Measurements from ENCODE around the gene SUMO3. TPM values are rescaled to one million over a fixed set of nuclear protein-coding genes. Genes with fewer than 3 reads are reported as not detected.

The SUMO3 gene
- total and polyA plus RNA-seq, 10 of the 15 experiments (the other 5 are each of a cell fraction or from before 2014, with no cell fraction given): 14.3 to 164 (median 89.9) TPM

GRCh38 chr21:44800971-44801467 lies 16.8 kb downstream of the SUMO3 start (continued):
- TF ChIP-seq ATF7 (IDR thresholded peaks at IDR 0.05; ENCODE audit: low read depth) (no peak), PBX3 (IDR thresholded peaks at IDR 0.05; ENCODE audit: insufficient replicate concordance, low read depth, low read length) (peak; percentile 24), EED (IDR thresholded peaks at IDR 0.05; ENCODE audit: low read depth) (no peak), MLLT1 (IDR thresholded peaks at IDR 0.05) (no peak), SREBF1 (IDR thresholded peaks at IDR 0.05; ENCODE audit: low read length) (no peak), CHD1 (IDR thresholded peaks at IDR 0.05; ENCODE audit: low read depth, low read length) (no peak), POLR2AphosphoS2 (IDR thresholded peaks at IDR 0.05; ENCODE audit: low read depth, low read length) (no peak), E4F1 (IDR thresholded peaks at IDR 0.05; ENCODE audit: borderline replicate concordance, partially characterized antibody) (no peak), BCL3 (IDR thresholded peaks at IDR 0.05; ENCODE audit: borderline replicate concordance, insufficient read depth, low read depth, low read length, poor library complexity, severe bottlenecking) (no peak), ETV6 (conservative IDR thresholded peaks at IDR 0.05 in 1 of 2, IDR thresholded peaks at IDR 0.05 in 1 of 2; ENCODE audit: borderline replicate concordance in 1 of 2, low read depth in 1 of 2) (no peak), BHLHE40 (IDR thresholded peaks at IDR 0.05; ENCODE audit: borderline replicate concordance in 1 of 2, low read depth in 2 of 2, low read length in 1 of 2) (no peak), RELB (IDR thresholded peaks at IDR 0.05; ENCODE audit: low read depth) (no peak), GABPA (IDR thresholded peaks at IDR 0.05; ENCODE audit: low read depth) (no peak), ATF3 (IDR thresholded peaks at IDR 0.05; ENCODE audit: borderline replicate concordance, extremely low read depth, low read depth, low read length) (no peak), RELA (IDR thresholded peaks at IDR 0.05; ENCODE audit: borderline replicate concordance, partially characterized antibody) (no peak), ZNF384 (IDR thresholded peaks at IDR 0.05; ENCODE audit: borderline replicate concordance, low read depth, low read length) (no peak), KDM1A (IDR thresholded peaks at IDR 0.05; ENCODE audit: borderline replicate concordance) (no peak), RUNX3 (IDR thresholded peaks at IDR 0.05; ENCODE audit: low read length) (0 out of 2 replicates have a peak, but pooled peaks have one; percentile 14), TCF12 (IDR thresholded peaks at IDR 0.05; ENCODE audit: low read depth, low read length) (no peak), USF2 (IDR thresholded peaks at IDR 0.05; ENCODE audit: borderline replicate concordance, low read depth, low read length) (no peak)
